NCI-H446 (cell line): ENCODE measurements around the gene C1QC.

Source experiments
- DNase-seq, 2 experiments: peaks; one replicate each; lab custom pipeline; 2025; lab: John Stamatoyannopoulos, UW

C1QC gene

GRCh38 chr1:22643381-22643780 lies at the start of gene C1QC:
C1QC (plus strand) TSS chr1:22643633; CDS start chr1:22644024, 391 bp downstream.
- no peak for DNase-seq

- no peak for DNase-seq
Measured at GRCh38 chr1:22594396-22594795, 49.0 kb upstream of the C1QC start.

GRCh38 chr1:22595108-22595507 lies 48.3 kb upstream of the C1QC start:
- no peak for DNase-seq

GRCh38 chr1:22597301-22597965 lies 46.0 kb upstream of the C1QC start:
- no peak for DNase-seq

GRCh38 chr1:22597996-22598395 lies 45.4 kb upstream of the C1QC start:
- DNase-seq: no peak

GRCh38 chr1:22598736-22599135 lies 44.7 kb upstream of the C1QC start:
- DNase-seq: no peak

GRCh38 chr1:22600071-22600816 lies 43.2 kb upstream of the C1QC start:
- DNase-seq: no peak

GRCh38 chr1:22600817-22601605 lies 42.4 kb upstream of the C1QC start:
- no peak for DNase-seq

- DNase-seq: no peak
Measured at GRCh38 chr1:22601610-22602009, 41.8 kb upstream of the C1QC start.

- DNase-seq: no peak
Measured at GRCh38 chr1:22602060-22602740, 41.2 kb upstream of the C1QC start.

- no peak for DNase-seq
Measured at GRCh38 chr1:22606161-22606560, 37.3 kb upstream of the C1QC start.

GRCh38 chr1:22607154-22607553 lies 36.3 kb upstream of the C1QC start:
- no peak for DNase-seq

- no peak for DNase-seq
Measured at GRCh38 chr1:22608361-22608760, 35.1 kb upstream of the C1QC start.

GRCh38 chr1:22609291-22609690 lies 34.1 kb upstream of the C1QC start:
- no peak for DNase-seq

- DNase-seq: no peak
Measured at GRCh38 chr1:22611530-22611947, 31.9 kb upstream of the C1QC start.

- no peak for DNase-seq
Measured at GRCh38 chr1:22612671-22613571, 30.5 kb upstream of the C1QC start.

GRCh38 chr1:22613572-22613918 lies 29.9 kb upstream of the C1QC start:
- DNase-seq: no peak

GRCh38 chr1:22613951-22614350 lies 29.5 kb upstream of the C1QC start:
- no peak for DNase-seq

GRCh38 chr1:22615886-22616285 lies 27.5 kb upstream of the C1QC start:
- no peak for DNase-seq

- DNase-seq: no peak
Measured at GRCh38 chr1:22616571-22616970, 26.9 kb upstream of the C1QC start.

- DNase-seq: no peak
Measured at GRCh38 chr1:22618056-22618455, 25.4 kb upstream of the C1QC start.
